ENCODE data around the gene KDM4C.

- TF ChIP-seq, protein P1, sequence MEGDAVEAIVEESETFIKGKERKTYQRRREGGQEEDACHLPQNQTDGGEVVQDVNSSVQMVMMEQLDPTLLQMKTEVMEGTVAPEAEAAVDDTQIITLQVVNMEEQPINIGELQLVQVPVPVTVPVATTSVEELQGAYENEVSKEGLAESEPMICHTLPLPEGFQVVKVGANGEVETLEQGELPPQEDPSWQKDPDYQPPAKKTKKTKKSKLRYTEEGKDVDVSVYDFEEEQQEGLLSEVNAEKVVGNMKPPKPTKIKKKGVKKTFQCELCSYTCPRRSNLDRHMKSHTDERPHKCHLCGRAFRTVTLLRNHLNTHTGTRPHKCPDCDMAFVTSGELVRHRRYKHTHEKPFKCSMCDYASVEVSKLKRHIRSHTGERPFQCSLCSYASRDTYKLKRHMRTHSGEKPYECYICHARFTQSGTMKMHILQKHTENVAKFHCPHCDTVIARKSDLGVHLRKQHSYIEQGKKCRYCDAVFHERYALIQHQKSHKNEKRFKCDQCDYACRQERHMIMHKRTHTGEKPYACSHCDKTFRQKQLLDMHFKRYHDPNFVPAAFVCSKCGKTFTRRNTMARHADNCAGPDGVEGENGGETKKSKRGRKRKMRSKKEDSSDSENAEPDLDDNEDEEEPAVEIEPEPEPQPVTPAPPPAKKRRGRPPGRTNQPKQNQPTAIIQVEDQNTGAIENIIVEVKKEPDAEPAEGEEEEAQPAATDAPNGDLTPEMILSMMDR (IDR thresholded peaks at IDR 0.05): no peak
- TF ChIP-seq, protein P2, sequence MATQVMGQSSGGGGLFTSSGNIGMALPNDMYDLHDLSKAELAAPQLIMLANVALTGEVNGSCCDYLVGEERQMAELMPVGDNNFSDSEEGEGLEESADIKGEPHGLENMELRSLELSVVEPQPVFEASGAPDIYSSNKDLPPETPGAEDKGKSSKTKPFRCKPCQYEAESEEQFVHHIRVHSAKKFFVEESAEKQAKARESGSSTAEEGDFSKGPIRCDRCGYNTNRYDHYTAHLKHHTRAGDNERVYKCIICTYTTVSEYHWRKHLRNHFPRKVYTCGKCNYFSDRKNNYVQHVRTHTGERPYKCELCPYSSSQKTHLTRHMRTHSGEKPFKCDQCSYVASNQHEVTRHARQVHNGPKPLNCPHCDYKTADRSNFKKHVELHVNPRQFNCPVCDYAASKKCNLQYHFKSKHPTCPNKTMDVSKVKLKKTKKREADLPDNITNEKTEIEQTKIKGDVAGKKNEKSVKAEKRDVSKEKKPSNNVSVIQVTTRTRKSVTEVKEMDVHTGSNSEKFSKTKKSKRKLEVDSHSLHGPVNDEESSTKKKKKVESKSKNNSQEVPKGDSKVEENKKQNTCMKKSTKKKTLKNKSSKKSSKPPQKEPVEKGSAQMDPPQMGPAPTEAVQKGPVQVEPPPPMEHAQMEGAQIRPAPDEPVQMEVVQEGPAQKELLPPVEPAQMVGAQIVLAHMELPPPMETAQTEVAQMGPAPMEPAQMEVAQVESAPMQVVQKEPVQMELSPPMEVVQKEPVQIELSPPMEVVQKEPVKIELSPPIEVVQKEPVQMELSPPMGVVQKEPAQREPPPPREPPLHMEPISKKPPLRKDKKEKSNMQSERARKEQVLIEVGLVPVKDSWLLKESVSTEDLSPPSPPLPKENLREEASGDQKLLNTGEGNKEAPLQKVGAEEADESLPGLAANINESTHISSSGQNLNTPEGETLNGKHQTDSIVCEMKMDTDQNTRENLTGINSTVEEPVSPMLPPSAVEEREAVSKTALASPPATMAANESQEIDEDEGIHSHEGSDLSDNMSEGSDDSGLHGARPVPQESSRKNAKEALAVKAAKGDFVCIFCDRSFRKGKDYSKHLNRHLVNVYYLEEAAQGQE (IDR thresholded peaks at IDR 0.05; ENCODE audit: insufficient read depth in 1 of 2, low read depth in 2 of 2, low read length in 1 of 2): no peak
- TF ChIP-seq TCF7L2 (IDR thresholded peaks at IDR 0.05; ENCODE audit: low read depth, low read length) (no peak), POLR2AphosphoS5 (IDR thresholded peaks at IDR 0.05; ENCODE audit: low read depth, low read length) (no peak)
These were observed 168.1 kb downstream of the KDM4C start for GRCh38 chr9:6925836-6926235.
